B cell (primary cell): ENCODE measurements around the gene SEPTIN5. TPM values are rescaled to one million over a fixed set of nuclear protein-coding genes. Genes with fewer than 3 reads are reported as not detected.

Source experiments
- ATAC-seq: fragments of 200-7000 bp; cut with Tn5 transposase; one replicate; pipeline ENCODE4 v1.10.0; 2021; ENCODE audit warnings: low read depth, mild to moderate bottlenecking, moderate number of reproducible peaks, moderate library complexity
- CTCF ChIA-PET: fragments of 350-600 bp; sonication (Branson Sonifier 250); formaldehyde crosslinking; loops from one replicate; lab custom pipeline; 2021; ENCODE audit warnings: antibody characterized with exemption, inconsistent platforms; lab: Charles Lee
- POLR2A ChIA-PET: fragments of 350-600 bp; sonication (Branson Sonifier 250); formaldehyde crosslinking; loops from one replicate; lab custom pipeline; 2021; ENCODE audit warnings: antibody characterized with exemption; lab: Charles Lee
- DNase-seq: peaks from one replicate; pipeline ENCODE4 v3.0.0; 2013
- H2AFZ ChIP-seq: 2 replicates; pipeline ENCODE4 v1.6.1; 2012; ENCODE audit warnings: mild to moderate bottlenecking, low read depth, low read length; ENCODE audit not compliant: insufficient read depth, poor library complexity, severe bottlenecking
- H3K27ac ChIP-seq, 2 donors: 1 replicate in 1 of 2; 2 replicates in 1 of 2; pipeline ENCODE4 v1.5.1; 2012 to 2013; ENCODE audit warnings: low read length in 2 of 2, mild to moderate bottlenecking in 2 of 2, moderate library complexity in 1 of 2
- H3K27me3 ChIP-seq, 4 experiments: fragments of 200-600 bp in 1 of 4; sonication (generic) in 1 of 4; replicated peaks in 1 of 4; 1 replicate in 2 of 4; 2 replicates in 2 of 4; pipeline versions ENCODE4 v1.6.1 to v1.7.0; 2013 to 2016; ENCODE audit warnings: low read length in 3 of 4, mild to moderate bottlenecking in 2 of 4, mixed read lengths in 1 of 4, moderate library complexity in 1 of 4; ENCODE audit not compliant: insufficient read depth in 4 of 4, control insufficient read depth in 3 of 4; ENCODE audit errors: control extremely low read depth in 1 of 4
- H3K36me3 ChIP-seq, 2 experiments: replicated peaks in 1 of 2; 1 replicate in 1 of 2; 2 replicates in 1 of 2; pipeline versions ENCODE4 v1.6.1 to v1.7.1; 2013; ENCODE audit warnings: low read length in 1 of 2; ENCODE audit not compliant: insufficient read depth in 2 of 2, control insufficient read depth in 1 of 2; ENCODE audit errors: control extremely low read depth in 1 of 2, extremely low read depth in 1 of 2
- H3K4me1 ChIP-seq, 2 donors: fragments of 200-600 bp in 1 of 2; sonication (generic) in 1 of 2; 1 replicate in 1 of 2; 2 replicates in 1 of 2; pipeline versions ENCODE4 v1.5.1 to v1.6.1; 2013 to 2017; ENCODE audit warnings: low read length in 2 of 2; ENCODE audit not compliant: control insufficient read depth in 2 of 2, insufficient read depth in 2 of 2
- H3K4me2 ChIP-seq: replicated peaks from 2 replicates; pipeline ENCODE3; 2012; ENCODE audit warnings: mild to moderate bottlenecking, low read depth, low read length; ENCODE audit not compliant: poor library complexity, severe bottlenecking
- H3K4me3 ChIP-seq, 5 experiments: fragments of 200-600 bp in 1 of 5; sonication (generic) in 1 of 5; 1 replicate in 3 of 5; 2 replicates in 2 of 5; pipeline versions ENCODE4 v1.5.1 to v1.7.0; 2011 to 2016; ENCODE audit warnings: low read length in 4 of 5, mild to moderate bottlenecking in 4 of 5, low read depth in 2 of 5, control low read depth in 1 of 5, moderate library complexity in 1 of 5; ENCODE audit not compliant: insufficient read depth in 1 of 5; ENCODE audit errors: control extremely low read depth in 1 of 5, extremely low read depth in 1 of 5
- H3K79me2 ChIP-seq: fragments of 200-600 bp; sonication (generic); one replicate; pipeline ENCODE4 v1.6.0; 2016; ENCODE audit warnings: low read length; ENCODE audit not compliant: control insufficient read depth, insufficient read depth
- H3K9ac ChIP-seq: fragments of 200-600 bp; sonication (generic); 2 replicates; pipeline ENCODE4 v1.6.1; 2017; ENCODE audit warnings: mild to moderate bottlenecking, low read length, moderate library complexity
- H3K9me3 ChIP-seq, 3 donors: one replicate each; pipeline versions ENCODE4 v1.6.1 to v1.7.1; 2013; ENCODE audit warnings: low read length in 2 of 3; ENCODE audit not compliant: control insufficient read depth in 2 of 3, insufficient read depth in 1 of 3; ENCODE audit errors: control extremely low read depth in 1 of 3
- H4K20me1 ChIP-seq: 2 replicates; pipeline ENCODE4 v1.6.0; 2012; ENCODE audit warnings: mild to moderate bottlenecking, low read length; ENCODE audit not compliant: insufficient read depth, control insufficient read depth, poor library complexity, severe bottlenecking
- H3K27ac Mint-ChIP-seq: one replicate; pipeline ENCODE4 v1.8.0; 2021; ENCODE audit warnings: mixed read lengths
- H3K27me3 Mint-ChIP-seq: one replicate; pipeline ENCODE4 v1.8.0; 2021; ENCODE audit warnings: mixed read lengths
- H3K4me1 Mint-ChIP-seq: one replicate; pipeline ENCODE4 v1.8.0; 2021; ENCODE audit warnings: mixed read lengths
- H3K4me3 Mint-ChIP-seq: one replicate; pipeline ENCODE4 v1.8.0; 2021; ENCODE audit warnings: mixed read lengths
- H3K9me3 Mint-ChIP-seq: one replicate; pipeline ENCODE4 v1.8.0; 2022; ENCODE audit warnings: mixed read lengths; ENCODE audit not compliant: insufficient read depth
- CTCF ChIP-seq: fragments of 200-600 bp; IDR thresholded peaks from one replicate; pipeline ENCODE4 v1.8.0; 2022; ENCODE audit warnings: antibody characterized with exemption, mild to moderate bottlenecking
- EZH2 ChIP-seq: IDR thresholded peaks from 2 replicates; pipeline ENCODE4 v1.6.1; 2012; ENCODE audit warnings: borderline replicate concordance, low read depth, mild to moderate bottlenecking, moderate library complexity, low read length; ENCODE audit not compliant: insufficient read depth, poor library complexity, severe bottlenecking
- WGBS: methylation state at CpG from one replicate; pipeline ENCODE4 v1.1.5; 2013; ENCODE audit warnings: missing lambda C conversion rate; ENCODE audit not compliant: insufficient coverage; 5-methylcytosine and 5-hydroxymethylcytosine counted together
- intact Hi-C: fragments of 100-400 bp; cut with micrococcal nuclease; formaldehyde crosslinking; loops from one replicate; pipeline ENCODE4 v1.10.0; 2022
- polyA plus RNA-seq: library from polyadenylated mRNA; depleted of rRNA; stranded (reverse); fragments of >200 nt; gene quantifications from 2 replicates; pipeline ENCODE4 v1.2.3, GENCODE V29; 2012
- total RNA-seq, 2 donors: library from RNA; stranded (reverse); fragments of 120-200 nt in 1 of 2; gene quantifications; 1 replicate in 1 of 2; 2 replicates in 1 of 2; pipeline versions ENCODE4 v1.2.3 to v1.2.4, GENCODE V29; 2013 to 2022

Gene SEPTIN5
- total and polyA plus RNA-seq, 2 donors (not counting 1 experiment from before 2014, with no cell fraction given): 0.06 TPM; not detected in 1

DNA sequence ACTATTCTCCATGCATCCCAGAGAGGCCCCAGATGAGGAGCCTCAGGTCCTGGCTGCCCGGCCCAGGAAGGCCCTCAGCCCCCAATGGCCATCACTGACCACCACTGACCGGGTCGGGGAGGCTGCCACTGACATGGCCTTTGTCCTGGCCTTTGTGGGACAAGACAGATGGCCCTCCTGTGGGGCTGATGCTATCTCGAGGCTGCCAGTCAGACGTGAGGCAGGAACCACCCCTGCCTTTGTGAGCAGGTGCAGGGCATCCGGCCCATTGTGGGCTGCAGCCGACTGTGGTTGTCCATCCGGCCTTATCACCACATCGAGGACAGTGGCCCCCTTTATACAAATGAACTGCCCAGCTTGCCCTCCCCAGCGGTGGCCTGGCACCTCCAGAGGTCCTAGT, 14.5 kb downstream of the SEPTIN5 start:
- Histone ChIP-seq H2AFZ (no peak overlapping the region), H3K36me3 (no peaks in the 10 kb centered on the region), H3K4me3 (no peak overlapping the region), H4K20me1 (no peaks in the 10 kb centered on the region), H3K9me3 (no peaks in the 10 kb centered on the region), H3K27me3 (peaks cover 0 to 19% (median 3%) of the 10 kb centered on the region in 4 experiments), H3K4me2 (no peak overlapping the region), H3K27ac (no peak overlapping the region), H3K79me2 (no peaks in the 10 kb centered on the region), H3K9ac (no peak overlapping the region), H3K4me1 (peaks cover 9 to 12% of the 10 kb centered on the region in 2 donors)
- DNase-seq: no peak
- TF ChIP-seq CTCF: no peak
- TF ChIP-seq EZH2: no peak
- 69% methylated on average over 8 of the region's 10 CpGs for WGBS
- ATAC-seq: no peak
- no peak overlapping the region for H3K27ac Mint-ChIP-seq
- no peak overlapping the region for H3K4me3 Mint-ChIP-seq
- ChIA-PET CTCF (interaction anchor here (2.4 to 6.6 kb wide), 3 partner anchors 183 to 219 kb away, joined by 15 to 210 read pairs (median 23); no protein-coding TSS in a partner anchor), POLR2A (no interaction called here)
- peaks cover 9% of the 10 kb centered on the region for H3K4me1 Mint-ChIP-seq
- peaks cover 15% of the 10 kb centered on the region for H3K27me3 Mint-ChIP-seq
- intact Hi-C loops: no loop called here
- no peaks in the 10 kb centered on the region for H3K9me3 Mint-ChIP-seq

DNA sequence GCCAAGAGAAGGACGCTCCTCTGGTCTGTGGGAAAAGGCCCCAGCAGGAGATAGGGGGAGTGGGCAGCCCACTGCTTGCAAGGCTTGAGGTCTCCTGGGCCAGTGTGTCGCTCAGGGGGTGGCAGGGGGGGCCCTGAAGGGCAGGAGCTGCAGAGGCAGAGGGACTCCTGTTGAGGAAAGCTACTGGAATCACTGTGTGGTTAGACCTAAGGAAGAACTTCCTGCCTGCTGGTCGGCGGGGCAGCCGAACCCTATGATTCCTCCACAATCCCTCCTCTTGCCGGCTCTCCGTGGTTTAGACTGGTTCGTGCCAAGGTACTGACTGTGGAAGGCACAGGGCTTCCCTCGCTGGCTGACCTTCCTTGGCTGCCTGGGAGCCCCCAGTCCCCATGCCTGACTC, 15.2 kb downstream of the SEPTIN5 start:
- Mint-ChIP-seq H3K9me3 (no peaks in the 10 kb centered on the region), H3K4me1 (peaks cover 7% of the 10 kb centered on the region), H3K27ac (no peak overlapping the region), H3K27me3 (peaks cover 14% of the 10 kb centered on the region), H3K4me3 (no peak overlapping the region)
- Histone ChIP-seq H3K27me3 (peaks cover 0 to 17% (median 3%) of the 10 kb centered on the region in 4 experiments), H3K9me3 (no peaks in the 10 kb centered on the region), H3K4me3 (no peak overlapping the region), H3K4me2 (no peak overlapping the region), H3K79me2 (no peaks in the 10 kb centered on the region), H3K27ac (no peak overlapping the region), H4K20me1 (no peaks in the 10 kb centered on the region), H2AFZ (no peak overlapping the region), H3K9ac (no peak overlapping the region), H3K36me3 (no peaks in the 10 kb centered on the region), H3K4me1 (peaks cover 9% of the 10 kb centered on the region in 2 donors)
- ChIA-PET POLR2A (no interaction called here), CTCF (interaction anchor here (1.0 to 6.6 kb wide), 12 partner anchors 18 to 224 kb away, joined by 3 to 210 read pairs (median 9); no protein-coding TSS in a partner anchor)
- intact Hi-C loops: no loop called here
- TF ChIP-seq CTCF: no peak
- no peak for TF ChIP-seq EZH2
- DNase-seq (no peak), ATAC-seq (no peak)
- WGBS: 77% methylated on average over 9 of the region's 9 CpGs
